Stimulated activated CD4-positive, alpha-beta T cell treated with anti-CD3 and anti-CD28 coated beads, Interleukin-4, amount 100 ng/mL, for 4 hours (primary cell): Measurements from ENCODE around the gene FOSL1.
A peak's percentile ranks its signal among the peaks of the same experiment; 100 is the strongest.
"Not testable (repeated sequence)": the region's sequence is repeated elsewhere in the genome, so short reads cannot be mapped to it uniquely, and the experiment has no call there.

Experiments
- DNase-seq, 2 experiments: peaks; one replicate each; pipeline ENCODE4 v3.0.0-alpha.2; 2020

The FOSL1 gene

GRCh38 chr11:65896034-65896999, 3.9 kb downstream of the FOSL1 start:
- no peak for DNase-seq

GRCh38 chr11:65895482-65895981, 4.7 kb downstream of the FOSL1 start:
- DNase-seq: no peak

DNA sequence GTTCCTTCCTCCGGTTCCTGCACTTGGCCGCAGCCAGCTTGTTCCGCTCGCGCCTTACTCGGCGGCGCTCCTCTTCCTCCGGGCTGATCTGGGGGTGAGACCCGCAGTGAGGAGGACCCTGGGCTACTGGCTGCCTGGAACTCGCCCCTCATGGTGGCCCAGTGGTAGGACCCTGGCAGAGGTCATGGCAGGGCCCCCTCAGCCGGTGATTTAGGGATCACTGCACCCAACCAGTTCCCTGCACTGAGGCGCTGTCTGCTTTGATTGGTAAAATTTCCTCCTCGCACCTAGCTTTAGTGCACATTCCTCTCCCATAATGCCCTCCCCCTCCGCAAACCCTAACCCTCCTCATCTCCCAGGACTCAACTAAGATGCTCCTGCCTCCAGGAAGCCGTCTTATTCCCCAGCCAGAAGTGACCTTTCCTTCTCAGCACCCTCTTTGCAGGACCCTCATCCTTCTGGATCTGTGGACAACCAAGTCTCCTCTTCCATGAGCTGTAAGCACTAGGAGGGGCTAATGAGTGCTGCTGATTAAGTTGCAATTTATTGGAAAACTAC, 6.1 kb downstream of the FOSL1 start:
- DNase-seq: no peak

DNA sequence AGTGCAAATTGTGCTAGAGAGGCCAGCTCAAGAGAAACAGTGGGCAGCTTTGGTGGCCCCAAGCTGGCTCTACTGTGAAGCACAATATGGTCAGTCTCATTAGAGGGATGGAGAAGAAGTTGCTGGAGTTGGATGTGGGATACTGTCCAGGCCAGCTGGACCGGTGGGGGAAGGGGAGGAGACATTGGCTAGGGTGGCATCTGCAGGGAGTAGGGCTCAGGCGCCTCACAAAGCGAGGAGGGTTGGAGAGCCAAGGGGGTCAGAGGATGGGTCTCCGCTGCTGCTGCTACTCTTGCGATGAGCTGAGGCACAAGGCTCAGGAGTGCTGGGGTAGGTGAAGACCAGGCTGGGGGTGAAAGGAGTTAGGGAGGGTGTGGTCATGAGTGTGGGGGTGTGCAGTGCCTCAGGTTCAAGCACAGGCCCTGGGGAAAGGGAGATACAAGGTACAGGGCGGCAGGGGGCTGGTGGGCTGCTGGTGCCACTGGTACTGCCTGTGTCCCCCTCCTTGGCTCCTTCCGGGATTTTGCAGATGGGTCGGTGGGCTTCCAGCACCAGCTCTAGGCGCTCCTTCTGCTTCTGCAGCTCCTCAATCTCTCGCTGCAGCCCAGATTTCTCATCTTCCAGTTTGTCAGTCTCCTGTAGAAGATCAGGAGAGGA, 7.4 kb downstream of the FOSL1 start:
- no peak for DNase-seq

GRCh38 chr11:65892137-65892540, 8.0 kb downstream of the FOSL1 start:
- DNase-seq: not testable (repeated sequence)

- DNase-seq: peak; percentile 45 to 63
Observed at GRCh38 chr11:65891219-65892136, 8.7 kb downstream of the FOSL1 start.

DNA sequence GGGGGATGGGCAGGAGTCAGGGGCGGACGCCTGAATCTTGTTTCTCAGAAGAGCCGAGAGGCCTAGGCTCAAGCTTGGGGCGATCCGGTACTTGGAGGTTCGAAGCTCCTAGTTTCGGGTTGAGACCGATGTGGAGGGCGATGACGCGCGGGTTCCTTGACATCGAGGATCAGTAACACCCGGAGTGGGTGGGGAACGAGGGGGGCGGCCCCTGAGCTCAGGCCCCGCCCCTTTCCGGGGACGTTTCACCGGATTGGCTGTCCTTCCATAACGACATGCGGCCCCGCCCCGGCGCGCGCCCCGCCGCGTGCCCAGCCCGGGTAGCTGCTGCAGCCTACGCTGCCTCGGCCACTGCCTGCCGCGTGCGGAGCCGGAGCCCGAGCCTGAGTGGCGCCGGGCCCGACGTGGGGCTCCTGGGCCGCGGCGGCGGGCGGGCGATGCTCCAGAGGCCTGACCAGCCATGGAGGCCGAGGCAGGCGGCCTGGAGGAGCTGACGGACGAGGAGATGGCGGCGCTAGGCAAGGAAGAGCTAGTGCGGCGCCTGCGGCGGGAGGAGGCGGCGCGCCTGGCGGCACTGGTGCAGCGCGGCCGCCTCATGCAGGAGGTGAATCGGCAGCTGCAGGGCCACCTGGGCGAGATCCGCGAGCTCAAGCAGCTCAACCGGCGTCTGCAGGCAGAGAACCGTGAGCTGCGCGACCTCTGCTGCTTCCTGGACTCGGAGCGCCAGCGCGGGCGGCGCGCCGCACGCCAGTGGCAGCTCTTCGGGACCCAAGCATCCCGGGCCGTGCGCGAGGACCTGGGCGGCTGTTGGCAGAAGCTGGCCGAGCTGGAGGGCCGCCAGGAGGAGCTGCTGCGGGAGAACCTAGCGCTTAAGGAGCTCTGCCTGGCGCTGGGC, 9.6 kb downstream of the FOSL1 start, which contains the start of gene CCDC85B:
CCDC85B (plus strand) TSS at position 350 of the 895 bp plus-strand sequence; CDS start at position 461, 111 bp downstream.
- DNase-seq: peak; percentile 99

DNA sequence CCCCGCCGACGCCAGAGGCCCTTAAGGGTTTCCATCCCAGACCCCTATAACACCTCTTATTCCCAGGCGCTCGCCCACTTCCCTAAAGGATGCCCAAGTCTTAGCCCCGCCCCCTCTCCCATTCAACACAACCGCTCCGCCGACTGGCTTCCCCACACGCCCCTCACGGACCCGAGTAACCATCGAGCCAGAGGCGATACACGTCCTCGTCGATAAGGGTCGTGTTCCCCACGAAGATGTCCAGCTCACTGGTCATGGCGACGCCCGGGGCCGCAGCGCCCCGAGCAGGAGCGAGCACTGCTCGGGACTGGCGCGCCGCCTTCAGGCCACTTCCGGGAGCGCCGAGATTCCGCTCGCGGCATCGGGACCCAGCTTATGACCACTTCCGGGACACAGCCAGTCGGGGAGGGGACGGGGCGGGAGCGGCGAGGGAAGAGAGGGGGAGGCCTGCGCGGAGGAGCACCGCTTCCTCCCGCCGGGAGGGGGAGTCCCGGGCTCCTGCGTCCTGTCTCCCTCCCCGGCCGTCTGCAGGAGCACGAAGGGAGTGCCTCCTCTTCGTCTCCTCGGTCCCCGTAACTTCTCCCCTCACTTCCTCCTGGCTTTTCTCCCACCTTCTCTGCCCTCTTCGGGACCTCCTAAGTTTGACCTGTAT, 11.9 kb downstream of the FOSL1 start, which contains the start of gene FIBP:
FIBP (minus strand) TSS at position 309 of the 652 bp plus-strand sequence; CDS start at position 256, 53 bp downstream.
- peak; percentile 93 to 95 for DNase-seq

GRCh38 chr11:65887723-65888162, 12.4 kb downstream of the FOSL1 start:
- no peak for DNase-seq

GRCh38 chr11:65886826-65887722, 13.1 kb downstream of the FOSL1 start:
- DNase-seq: no peak

GRCh38 chr11:65885808-65886536, 14.2 kb downstream of the FOSL1 start:
- DNase-seq: no peak

DNA sequence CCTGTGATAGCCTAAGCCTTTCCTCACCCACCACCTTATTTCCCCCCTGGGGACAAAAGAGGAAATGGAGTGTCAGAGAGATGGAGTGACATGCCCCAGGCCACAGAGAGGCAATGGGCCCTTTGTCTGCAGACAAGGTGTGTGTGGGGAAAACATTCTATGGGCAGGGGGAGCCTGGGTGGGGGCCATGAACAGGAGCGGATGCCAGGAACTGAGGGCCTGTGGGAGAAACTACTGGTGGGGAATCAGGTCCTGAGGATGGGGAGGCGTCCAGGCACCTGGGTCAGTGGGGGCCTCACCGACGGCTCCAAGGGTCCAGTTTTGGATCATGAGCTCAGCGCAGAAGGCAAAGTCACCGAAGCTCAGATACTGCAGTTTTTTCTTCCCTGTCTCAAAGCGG, 15.0 kb downstream of the FOSL1 start:
- no peak for DNase-seq

DNA sequence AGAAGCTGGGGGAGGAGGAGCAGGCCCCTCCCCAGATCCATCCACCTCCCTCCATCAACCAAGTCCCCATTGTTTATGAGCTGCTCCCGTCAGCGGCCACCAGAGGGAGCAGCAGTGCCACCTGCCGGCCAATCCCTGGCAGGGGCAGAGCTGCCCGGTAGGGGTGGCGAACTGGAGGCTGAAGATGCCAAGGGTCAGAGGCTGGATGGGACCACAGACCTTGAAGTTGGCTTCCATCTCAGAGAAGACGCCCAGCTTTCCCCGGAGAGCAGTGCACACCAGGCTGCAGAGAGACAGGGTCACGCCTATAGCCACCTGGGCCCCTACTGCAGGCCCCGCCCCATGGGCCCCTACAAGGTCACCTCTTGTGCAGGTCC, 15.5 kb downstream of the FOSL1 start:
- peak; percentile 72 to 79 for DNase-seq

- no peak for DNase-seq
Observed at GRCh38 chr11:65883786-65884715, 16.1 kb downstream of the FOSL1 start.

GRCh38 chr11:65883058-65883761, 17.0 kb downstream of the FOSL1 start:
- DNase-seq: no peak
